Fibroblast of skin of back (primary cell): ENCODE results near the gene FHIT.
"Not testable (repeated sequence)": the region's sequence is repeated elsewhere in the genome, so short reads cannot be mapped to it uniquely, and the experiment has no call there.

Experiments
- DNase-seq: peaks from one replicate; pipeline ENCODE4 v3.0.0-alpha.2; 2013

FHIT gene

DNA sequence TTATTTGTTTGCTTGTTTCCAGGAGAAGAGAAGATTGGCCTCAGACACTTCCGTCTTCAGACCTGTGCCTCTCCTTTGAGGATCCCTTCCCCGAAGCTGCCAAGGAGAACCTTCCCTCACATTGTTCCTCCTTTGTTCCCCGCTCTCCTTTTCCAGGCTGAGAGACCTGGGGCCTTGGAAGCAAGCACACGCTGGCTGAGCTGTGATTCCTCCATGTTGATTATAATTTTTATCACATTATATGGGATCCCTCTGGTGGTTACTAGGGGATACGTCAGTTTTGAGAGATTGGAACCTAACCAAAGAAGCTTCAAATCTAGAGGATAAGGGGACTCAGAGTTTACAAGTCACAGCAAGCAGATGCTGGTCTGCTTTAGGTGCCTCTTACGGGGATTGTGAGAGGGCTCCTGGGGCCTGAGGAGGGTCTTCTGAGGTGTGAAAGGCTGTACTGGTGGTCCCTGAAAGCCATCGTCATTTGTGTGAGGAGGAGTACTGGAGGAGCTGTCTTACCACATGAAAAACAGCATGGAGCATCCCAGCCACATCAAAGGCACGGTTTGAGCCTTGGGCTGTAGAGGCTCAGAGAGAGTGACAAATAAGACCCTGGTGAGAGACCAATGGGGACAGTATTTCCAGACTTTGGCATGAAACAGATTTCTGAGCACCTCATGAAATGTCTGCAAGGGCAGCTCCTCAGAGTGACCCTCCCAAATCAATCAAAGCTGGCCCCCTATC is 1441.4 kb downstream of the FHIT start:
- DNase-seq = peak; percentile 66

GRCh38 chr3:59809016-59809415 is 1442.2 kb downstream of the FHIT start:
- DNase-seq = peak; percentile 96

- DNase-seq = no peak
These were observed 1442.8 kb downstream of the FHIT start for GRCh38 chr3:59808446-59808845.

- no peak for DNase-seq
These were observed 1448.0 kb downstream of the FHIT start for GRCh38 chr3:59803268-59803667.

DNA sequence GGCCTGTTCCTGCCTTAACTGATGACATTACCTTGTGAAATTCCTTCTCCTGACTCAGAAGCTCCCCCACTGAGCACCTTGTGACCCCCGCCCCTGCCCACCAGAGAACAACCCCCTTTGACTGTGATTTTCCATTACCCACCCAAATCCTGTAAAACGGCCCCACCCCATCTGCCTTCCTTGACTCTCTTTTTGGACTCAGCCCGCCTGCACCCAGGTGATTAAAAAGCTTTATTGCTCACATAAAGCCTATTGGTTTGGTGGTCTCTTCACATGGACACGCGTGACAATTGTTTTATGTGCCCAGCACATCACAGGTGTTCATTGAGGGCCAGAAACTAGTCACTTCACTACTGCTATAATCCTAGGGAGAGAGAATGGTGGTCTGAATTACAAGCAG is 1448.8 kb downstream of the FHIT start:
- DNase-seq = not testable (repeated sequence)

GRCh38 chr3:59802045-59802444 is 1449.2 kb downstream of the FHIT start:
- DNase-seq = no peak

DNA sequence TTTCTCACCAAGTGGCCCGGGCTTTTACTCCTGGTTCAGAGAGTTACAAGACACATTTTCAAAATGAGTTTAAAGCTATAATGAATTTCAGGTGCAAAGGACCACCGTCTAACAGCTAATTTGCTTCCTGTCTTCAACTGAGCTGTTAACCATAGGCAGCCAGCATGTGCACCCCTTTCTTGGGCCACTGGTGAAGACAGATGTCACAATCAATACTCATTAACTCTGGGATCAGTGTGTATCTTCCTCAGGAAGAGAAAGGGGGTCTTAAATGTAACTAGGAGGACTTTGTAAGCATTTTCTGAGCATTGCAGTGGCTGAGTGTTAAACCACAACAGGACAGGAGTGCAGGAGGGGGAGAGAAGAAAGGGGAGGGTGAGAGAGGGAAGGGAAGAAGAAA is 1450.8 kb downstream of the FHIT start:
- no peak for DNase-seq

GRCh38 chr3:59798372-59799086 is 1452.7 kb downstream of the FHIT start:
- DNase-seq = no peak

- no peak for DNase-seq
These were observed 1453.7 kb downstream of the FHIT start for GRCh38 chr3:59797533-59797932.

DNA sequence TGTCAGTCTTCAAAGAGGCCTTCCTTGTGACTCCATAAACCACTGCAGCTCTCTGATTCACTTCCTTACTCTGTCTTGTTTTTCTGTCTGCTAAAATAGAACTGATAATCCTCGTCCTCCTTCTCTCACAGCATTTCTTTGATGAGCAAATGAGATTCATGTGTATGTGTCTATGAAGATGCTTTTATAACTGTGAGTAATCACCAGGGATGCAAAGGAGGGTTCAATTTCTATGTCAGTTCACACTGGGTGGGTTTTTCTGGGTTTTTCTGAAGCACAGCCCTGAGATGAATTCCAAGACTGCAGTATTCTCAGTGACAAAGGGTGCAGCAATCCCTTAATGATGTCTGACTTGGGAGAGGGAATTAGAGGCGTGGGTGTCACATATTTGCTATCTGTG is 1454.8 kb downstream of the FHIT start:
- DNase-seq = peak; percentile 58

DNA sequence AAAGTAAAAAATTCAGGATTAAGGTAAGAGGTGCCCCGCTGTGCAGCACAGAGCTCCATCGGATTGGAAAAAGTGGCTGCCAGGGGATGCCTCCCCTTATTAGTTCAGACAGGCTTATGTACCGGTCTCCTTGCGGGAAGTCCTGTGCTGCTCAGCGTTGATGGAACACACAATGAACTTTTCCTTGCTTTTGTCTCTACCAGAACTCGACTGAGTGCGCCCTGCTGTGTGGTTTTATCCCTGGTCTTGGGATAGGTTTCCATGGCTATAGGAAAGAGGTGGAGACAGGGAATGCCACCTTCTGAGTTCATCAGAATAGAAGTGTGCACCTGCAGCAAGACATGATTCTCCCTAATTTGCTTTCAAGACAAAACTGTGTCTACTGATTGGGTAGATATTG is 1455.5 kb downstream of the FHIT start:
- no peak for DNase-seq

DNA sequence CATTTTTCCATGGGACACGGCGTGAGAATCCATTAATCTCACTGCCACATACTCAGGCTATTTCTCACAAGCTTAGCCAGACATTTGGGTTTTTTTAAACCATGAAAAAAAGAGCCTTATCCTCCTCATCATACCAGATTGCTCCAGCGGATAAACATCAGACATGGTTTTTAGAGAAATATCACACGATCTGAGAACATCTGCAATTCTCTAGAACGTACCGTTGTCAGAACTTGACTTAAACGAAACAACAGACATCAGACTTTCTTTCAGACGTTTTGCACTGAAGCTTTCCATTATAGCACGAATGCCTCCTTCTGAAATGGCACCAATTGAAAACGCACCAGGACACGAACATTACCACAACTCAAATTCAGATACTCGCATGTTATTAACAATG is 1457.3 kb downstream of the FHIT start:
- DNase-seq = no peak

- no peak for DNase-seq
These were observed 1459.4 kb downstream of the FHIT start for GRCh38 chr3:59791774-59792308.

DNA sequence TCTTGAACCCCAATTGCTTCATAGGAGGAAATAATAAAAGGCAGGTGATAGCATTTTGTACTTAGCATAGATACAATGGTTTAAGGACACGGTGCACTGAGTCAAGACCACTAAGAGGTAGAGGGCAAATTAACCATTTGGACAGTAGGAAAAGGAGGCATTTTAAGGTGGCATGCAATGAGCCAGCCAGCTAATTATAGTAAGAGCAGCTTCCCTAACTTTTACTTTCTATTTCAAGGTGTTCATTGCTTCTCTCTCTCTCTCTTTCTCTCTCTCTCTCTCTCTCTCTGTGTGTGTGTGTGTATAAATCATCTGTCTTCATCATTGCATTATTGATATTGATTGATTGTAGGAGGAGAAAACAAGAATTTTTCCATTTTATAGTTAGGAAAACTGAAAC is 1461.0 kb downstream of the FHIT start:
- no peak for DNase-seq

GRCh38 chr3:59788801-59789200 is 1462.5 kb downstream of the FHIT start:
- DNase-seq = no peak

DNA sequence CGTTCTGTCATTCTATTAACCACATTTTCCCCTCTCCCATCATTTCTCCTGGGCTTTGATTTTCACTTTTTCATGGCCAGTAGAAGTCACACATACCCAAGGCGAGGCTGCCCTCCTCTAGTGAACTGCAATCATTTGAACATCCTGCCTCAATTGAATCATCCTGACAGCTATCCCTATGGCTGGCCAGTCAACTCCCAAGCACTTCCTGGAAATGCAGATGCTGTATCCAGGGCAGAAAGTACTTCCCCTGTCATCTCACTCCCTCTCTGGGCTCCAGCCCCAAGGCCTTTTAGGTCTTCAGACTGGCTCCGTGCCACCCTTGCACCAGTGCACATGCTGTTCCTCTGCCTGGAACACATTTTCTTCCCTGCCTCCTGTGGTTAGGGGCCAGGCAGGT is 1463.1 kb downstream of the FHIT start:
- DNase-seq = no peak

- no peak for DNase-seq
These were observed 1464.9 kb downstream of the FHIT start for GRCh38 chr3:59786374-59786773.

GRCh38 chr3:59784164-59784563 is 1467.1 kb downstream of the FHIT start:
- DNase-seq = no peak

DNA sequence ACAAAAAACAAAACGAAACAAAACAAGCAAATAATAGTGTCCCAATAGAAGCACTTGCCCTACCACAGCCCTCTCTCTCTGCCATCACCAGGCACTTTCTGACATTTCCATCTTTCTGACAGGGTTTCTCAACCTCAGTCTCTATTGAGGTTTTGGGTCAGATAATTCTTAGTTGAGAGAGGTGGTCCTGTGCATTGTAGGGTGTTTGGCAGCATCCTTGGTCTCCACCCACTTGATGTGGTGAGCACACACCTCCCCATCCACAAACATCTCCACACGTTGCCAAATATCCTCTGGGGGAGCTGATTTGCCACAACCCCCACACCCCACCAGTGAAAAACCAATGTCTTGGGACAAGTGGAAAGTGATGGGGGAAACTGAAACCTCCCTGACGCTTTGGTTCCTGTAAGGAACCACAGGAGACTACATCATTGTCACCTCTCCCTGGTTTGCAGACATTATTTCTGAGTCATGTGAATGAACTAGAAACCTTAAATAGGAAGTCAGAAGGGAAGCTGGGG is 1467.7 kb downstream of the FHIT start:
- no peak for DNase-seq

GRCh38 chr3:59782664-59783063 is 1468.6 kb downstream of the FHIT start:
- DNase-seq = peak; percentile 23

DNA sequence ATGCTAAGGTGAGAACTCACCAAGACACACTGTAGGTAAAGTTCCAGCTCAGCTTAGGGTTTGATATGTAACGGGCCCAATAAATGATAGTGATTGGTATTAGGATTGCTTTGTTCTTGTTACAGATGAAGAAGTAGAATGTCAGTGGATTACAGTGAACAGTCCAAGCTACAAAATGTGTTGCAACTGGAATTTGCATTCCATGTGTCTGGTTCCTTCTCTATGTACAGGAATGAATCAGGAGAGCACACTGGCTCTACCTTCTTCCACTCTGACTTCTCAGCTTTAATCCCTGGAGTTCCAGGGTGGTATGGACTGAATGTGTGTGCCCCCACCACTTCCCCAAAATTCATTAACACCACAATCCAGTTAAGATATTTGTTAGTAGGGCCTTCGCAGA is 1471.0 kb downstream of the FHIT start:
- DNase-seq = no peak

DNA sequence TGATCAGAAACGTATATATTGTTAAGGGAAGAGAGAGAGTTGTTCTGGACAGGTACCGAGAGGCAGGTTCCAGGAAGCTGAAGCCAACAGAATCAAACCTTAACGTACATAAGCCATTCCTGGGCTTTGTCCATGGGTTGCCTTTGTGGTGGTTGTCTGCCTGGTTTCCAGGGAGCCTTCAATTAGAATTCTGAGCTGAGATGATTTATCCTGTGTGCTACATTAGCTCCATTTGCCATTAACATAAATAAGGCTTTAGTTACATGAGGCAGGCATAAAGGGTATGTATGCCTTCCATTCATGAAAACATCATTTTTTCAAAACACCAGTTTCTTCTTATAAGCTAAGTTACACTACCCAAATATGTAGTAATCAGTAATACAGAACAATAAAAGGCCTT is 1472.0 kb downstream of the FHIT start:
- no peak for DNase-seq

- no peak for DNase-seq
These were observed 1473.6 kb downstream of the FHIT start for GRCh38 chr3:59777667-59778077.

DNA sequence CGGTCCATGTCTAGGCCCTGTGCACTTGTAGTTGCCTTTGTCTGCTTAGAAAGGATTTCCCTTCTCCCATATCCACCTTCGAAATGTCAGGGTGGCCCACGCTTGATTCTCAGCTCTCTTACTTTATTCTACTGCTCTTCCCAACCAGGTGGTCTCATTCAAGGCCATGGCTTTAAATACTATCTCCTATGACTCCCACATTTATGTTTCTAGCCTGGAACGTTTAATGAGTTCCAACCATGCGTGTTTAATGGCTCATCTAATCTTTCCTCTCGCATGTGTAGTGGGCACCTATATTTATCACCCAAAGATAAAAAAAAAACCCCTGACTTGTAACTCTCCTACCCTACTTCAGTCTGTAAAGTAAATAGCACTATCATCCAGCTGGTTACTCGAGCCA is 1474.2 kb downstream of the FHIT start:
- no peak for DNase-seq
